Heart right ventricle (tissue), 16 donors: ENCODE results near the gene PAN2. TPM values are rescaled to one million over a fixed set of nuclear protein-coding genes. Genes with fewer than 3 reads are reported as not detected.

Source experiments
- ATAC-seq, 8 donors: fragments of 200-7000 bp; cut with Tn5 transposase; one replicate each; pipeline ENCODE4 v1.9.1; 2020; ENCODE audit warnings: mild to moderate bottlenecking in 8 of 8, moderate library complexity in 8 of 8, moderate number of reproducible peaks in 1 of 8
- DNase-seq, 2 donors: peaks; one replicate each; pipeline ENCODE4 v3.0.0-alpha.2; 2020
- H3K27ac ChIP-seq, 10 donors: fragments of 200-600 bp; sonication (generic) in 2 of 10; one replicate each; pipeline versions ENCODE4 v1.5.0 to v1.8.0; 2020 to 2022; ENCODE audit warnings: mild to moderate bottlenecking in 3 of 10
- H3K27me3 ChIP-seq, 7 donors: fragments of 200-600 bp; one replicate each; pipeline ENCODE4 v1.8.0; 2021 to 2022; ENCODE audit warnings: mild to moderate bottlenecking in 2 of 7
- H3K36me3 ChIP-seq, 9 donors: fragments of 200-600 bp; sonication (generic) in 1 of 9; one replicate each; pipeline versions ENCODE4 v1.5.0 to v1.8.0; 2020 to 2022; ENCODE audit warnings: mild to moderate bottlenecking in 2 of 9
- H3K4me1 ChIP-seq, 9 donors: fragments of 200-600 bp; sonication (generic) in 1 of 9; one replicate each; pipeline versions ENCODE4 v1.5.0 to v1.8.0; 2020 to 2022; ENCODE audit warnings: mild to moderate bottlenecking in 4 of 9
- H3K4me3 ChIP-seq, 10 donors: fragments of 200-600 bp; sonication (generic) in 2 of 10; one replicate each; pipeline versions ENCODE4 v1.5.0 to v1.8.0; 2020 to 2022; ENCODE audit warnings: mild to moderate bottlenecking in 7 of 10, moderate library complexity in 2 of 10
- H3K9me3 ChIP-seq, 11 donors: fragments of 200-600 bp in 10 of 11; sonication (generic) in 2 of 11; one replicate each; pipeline versions ENCODE4 v1.5.0 to v1.8.0; 2013 to 2022; ENCODE audit warnings: mild to moderate bottlenecking in 2 of 11, control low read depth in 1 of 11, moderate library complexity in 1 of 11
- WGBS, 2 donors: extraction: QIAGEN DNeasy Blood & Tissue Kit; methylation state at CpG; one replicate each; pipeline ENCODE4 v1.1.7; 2013; ENCODE audit warnings: inconsistent platforms in 1 of 2; 5-methylcytosine and 5-hydroxymethylcytosine counted together
- intact Hi-C, 10 donors: fragments of 100-400 bp; cut with DNase I; formaldehyde crosslinking; loops; one replicate each; pipeline versions ENCODE4 v1.11.1 to v1.14.2; 2022
- long read RNA-seq, 3 donors: library from polyadenylated mRNA; unstranded; transcript quantifications; one replicate each; pipeline ENCODE4 v2.0.0, GENCODE V29; 2020 to 2021
- polyA plus RNA-seq, 2 donors: library from polyadenylated mRNA; stranded (reverse); fragments of 200-250 nt; gene quantifications; one replicate each; pipeline ENCODE4 v1.2.3, GENCODE V29; 2013
- total RNA-seq, 10 donors: library from RNA; stranded (reverse); fragmentation: NEBNext Ultra II Directional in 3 of 10; extraction: Animal tissue kit (Norgen Biotek cat#: 25700) in 3 of 10; gene quantifications; one replicate each; pipeline versions ENCODE4 v1.2.1 to v1.2.4, GENCODE V29; 2021 to 2023
- TF ChIP-seq, protein P1 (sequence below), 9 donors: fragments of 200-600 bp; sonication (generic) in 2 of 9; IDR thresholded peaks; one replicate each; pipeline versions ENCODE4 v1.5.0 to v1.8.0; 2021 to 2022; ENCODE audit warnings: antibody characterized with exemption in 9 of 9, mild to moderate bottlenecking in 5 of 9, moderate library complexity in 1 of 9
- donor health status: Arrhythmogenic right ventricular cardiomyopathy.
- donor health status: ischemic (EF 13 %, LVEDD 7.1; RV severe dilation, severe dysfunction).
- donor health status: healthy with polysubstance abuse.
- donor health status: DM: no; HTN: yes; CAD: no.
- donor health status: DM: no; HTN: no; CAD: no.
- donor health status: ischemic (EF 25% LVEDD 6.9; RV normal size, moderate dysfunction).
- donor health status: ischemic (EF 25% LVEDD 5.7; RV mildly dilated, moderate dysfunction).
- donor health status: healthy.
- donor health status: DM: yes; HTN: yes; CAD: no.
- donor health status: Ischemic cardiomyopathy.
- donor health status: ischemic (EF 35%, LVEDD 5.7; RV mildly dilated, moderate dysfunction).
- donor health status: nonischemic (EF 11% LVEDD 7.7; RV severe dilation, severe dysfunction).
- donor health status: DM: yes; HTN: yes; CAD: no.
- donor health status: PGD.
- donor health status: ischemic (EF 29% LVEDD 5.4; RV normal size, mild dysfunction).
- donor health status: nonischemic (EF 23%, LVEDD 6.1; RV moderate dilation, normal function).

Gene PAN2, protein sequence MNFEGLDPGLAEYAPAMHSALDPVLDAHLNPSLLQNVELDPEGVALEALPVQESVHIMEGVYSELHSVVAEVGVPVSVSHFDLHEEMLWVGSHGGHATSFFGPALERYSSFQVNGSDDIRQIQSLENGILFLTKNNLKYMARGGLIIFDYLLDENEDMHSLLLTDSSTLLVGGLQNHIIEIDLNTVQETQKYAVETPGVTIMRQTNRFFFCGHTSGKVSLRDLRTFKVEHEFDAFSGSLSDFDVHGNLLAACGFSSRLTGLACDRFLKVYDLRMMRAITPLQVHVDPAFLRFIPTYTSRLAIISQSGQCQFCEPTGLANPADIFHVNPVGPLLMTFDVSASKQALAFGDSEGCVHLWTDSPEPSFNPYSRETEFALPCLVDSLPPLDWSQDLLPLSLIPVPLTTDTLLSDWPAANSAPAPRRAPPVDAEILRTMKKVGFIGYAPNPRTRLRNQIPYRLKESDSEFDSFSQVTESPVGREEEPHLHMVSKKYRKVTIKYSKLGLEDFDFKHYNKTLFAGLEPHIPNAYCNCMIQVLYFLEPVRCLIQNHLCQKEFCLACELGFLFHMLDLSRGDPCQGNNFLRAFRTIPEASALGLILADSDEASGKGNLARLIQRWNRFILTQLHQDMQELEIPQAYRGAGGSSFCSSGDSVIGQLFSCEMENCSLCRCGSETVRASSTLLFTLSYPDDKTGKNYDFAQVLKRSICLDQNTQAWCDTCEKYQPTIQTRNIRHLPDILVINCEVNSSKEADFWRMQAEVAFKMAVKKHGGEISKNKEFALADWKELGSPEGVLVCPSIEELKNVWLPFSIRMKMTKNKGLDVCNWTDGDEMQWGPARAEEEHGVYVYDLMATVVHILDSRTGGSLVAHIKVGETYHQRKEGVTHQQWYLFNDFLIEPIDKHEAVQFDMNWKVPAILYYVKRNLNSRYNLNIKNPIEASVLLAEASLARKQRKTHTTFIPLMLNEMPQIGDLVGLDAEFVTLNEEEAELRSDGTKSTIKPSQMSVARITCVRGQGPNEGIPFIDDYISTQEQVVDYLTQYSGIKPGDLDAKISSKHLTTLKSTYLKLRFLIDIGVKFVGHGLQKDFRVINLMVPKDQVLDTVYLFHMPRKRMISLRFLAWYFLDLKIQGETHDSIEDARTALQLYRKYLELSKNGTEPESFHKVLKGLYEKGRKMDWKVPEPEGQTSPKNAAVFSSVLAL
- 10 to 100 TPM; 23.6 to 64.4 (median 38.1) TPM for total RNA-seq
- 10 to 100 TPM; 20.6 to 85.3 TPM for polyA plus RNA-seq
- long read RNA-seq, donor 1, full-length matches to known transcripts, result 1 of 15 reads
- long read RNA-seq, donor 1, partial matches to known transcripts, result 6 of 15 reads
- long read RNA-seq, donor 1, other reads (novel, unspliced or antisense), result 8 of 15 reads
- long read RNA-seq, donor 2, partial matches to known transcripts, result 10 of 21 reads
- long read RNA-seq, donor 2, other reads (novel, unspliced or antisense), result 11 of 21 reads
- long read RNA-seq, donor 3, full-length matches to known transcripts, result 6 of 27 reads
- long read RNA-seq, donor 3, partial matches to known transcripts, result 8 of 27 reads
- long read RNA-seq, donor 3, other reads (novel, unspliced or antisense), result 13 of 27 reads

GRCh38 chr12:56333679-56334489 lies at the start of gene PAN2:
Gene PAN2, minus strand, starts transcription at chr12:56334000. Its CDS starts 906 bp downstream, at chr12:56333094.
- intact Hi-C loops, result loop anchor here in 4 of 10 donors (2.0 to 10.0 kb wide), 3 partner anchors 27 to 261 kb away; partner anchors contain the start of genes SPRYD4 (in 4 of the 4) and STAT2 (in 1 of the 4)
- Histone ChIP-seq H3K27me3 (no peaks in the 10 kb centered on the region), H3K9me3 (no peaks in the 10 kb centered on the region), H3K4me3 (peak within 1 kb of the TSS; percentile 52 to 73 (median 61)), H3K27ac (peak within 1 kb of the TSS; percentile 84 to 97 (median 94)), H3K36me3 (peaks cover 0 to 12% (median 0%) of the 10 kb centered on the region in 9 donors), H3K4me1 (peaks cover 6 to 35% (median 15%) of the 10 kb centered on the region in 9 donors)
- TF ChIP-seq, protein P1, sequence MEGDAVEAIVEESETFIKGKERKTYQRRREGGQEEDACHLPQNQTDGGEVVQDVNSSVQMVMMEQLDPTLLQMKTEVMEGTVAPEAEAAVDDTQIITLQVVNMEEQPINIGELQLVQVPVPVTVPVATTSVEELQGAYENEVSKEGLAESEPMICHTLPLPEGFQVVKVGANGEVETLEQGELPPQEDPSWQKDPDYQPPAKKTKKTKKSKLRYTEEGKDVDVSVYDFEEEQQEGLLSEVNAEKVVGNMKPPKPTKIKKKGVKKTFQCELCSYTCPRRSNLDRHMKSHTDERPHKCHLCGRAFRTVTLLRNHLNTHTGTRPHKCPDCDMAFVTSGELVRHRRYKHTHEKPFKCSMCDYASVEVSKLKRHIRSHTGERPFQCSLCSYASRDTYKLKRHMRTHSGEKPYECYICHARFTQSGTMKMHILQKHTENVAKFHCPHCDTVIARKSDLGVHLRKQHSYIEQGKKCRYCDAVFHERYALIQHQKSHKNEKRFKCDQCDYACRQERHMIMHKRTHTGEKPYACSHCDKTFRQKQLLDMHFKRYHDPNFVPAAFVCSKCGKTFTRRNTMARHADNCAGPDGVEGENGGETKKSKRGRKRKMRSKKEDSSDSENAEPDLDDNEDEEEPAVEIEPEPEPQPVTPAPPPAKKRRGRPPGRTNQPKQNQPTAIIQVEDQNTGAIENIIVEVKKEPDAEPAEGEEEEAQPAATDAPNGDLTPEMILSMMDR (IDR thresholded peaks at IDR 0.05), result peak in 8 of 9 donors; percentile 29 to 74 (median 52)
- ATAC-seq (peak; percentile 98 to 99 (median 99)), DNase-seq (peak; percentile 93 to 97)
- 0 to 1% methylated on average over 45 of the region's 45 CpGs for WGBS, 2 donors

- intact Hi-C loops, result no loop called here
Measured at GRCh38 chr12:56382611-56383010, 48.8 kb upstream of the PAN2 start.

DNA sequence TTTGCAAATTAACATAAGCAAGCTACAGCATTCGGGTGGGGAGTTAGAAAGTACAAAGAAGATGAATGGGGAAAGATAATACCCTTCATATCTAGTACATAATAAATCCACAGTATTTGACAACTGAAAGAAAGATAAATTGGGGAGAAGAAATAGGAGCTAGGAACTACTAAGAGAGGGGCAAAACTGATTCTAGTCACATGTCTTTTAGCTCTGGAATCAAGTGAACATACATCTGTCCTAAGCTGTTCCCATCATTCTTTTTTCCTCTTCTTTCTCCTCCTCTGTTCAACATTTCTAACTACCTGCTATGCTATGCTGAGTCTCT lies 44.2 kb upstream of the PAN2 start:
- intact Hi-C loops, result loop anchor here in 1 of 10 donors (10.0 kb wide), 1 partner anchor 67 kb away; the partner anchor contains the start of gene TIMELESS
- peaks cover 0 to 6% (median 0%) of the 10 kb centered on the region in 11 donors for H3K9me3 ChIP-seq
- DNase-seq, result no peak
- peaks cover 0 to 10% (median 0%) of the 10 kb centered on the region in 9 donors for H3K4me1 ChIP-seq
- no peak for ATAC-seq
- no peaks in the 10 kb centered on the region for H3K27me3 ChIP-seq
- H3K4me3 ChIP-seq, result no peak overlapping the region
- no peak overlapping the region for H3K27ac ChIP-seq
- WGBS, 2 donors, result 59% methylated on average over 1 of the region's 1 CpG
- H3K36me3 ChIP-seq, result no peaks in the 10 kb centered on the region
- TF ChIP-seq, protein P1 (IDR thresholded peaks at IDR 0.05), result no peak

More at GRCh38 chr12:56382611-56383010, 48.8 kb upstream of the PAN2 start:
- DNase-seq (no peak), ATAC-seq (no peak)
- Histone ChIP-seq H3K4me1 (no peaks in the 10 kb centered on the region), H3K27me3 (no peaks in the 10 kb centered on the region), H3K36me3 (no peaks in the 10 kb centered on the region), H3K4me3 (no peak overlapping the region), H3K27ac (no peak overlapping the region), H3K9me3 (no peaks in the 10 kb centered on the region)
- WGBS, 2 donors, result 94% methylated on average over 16 of the region's 16 CpGs
- TF ChIP-seq, protein P1 (IDR thresholded peaks at IDR 0.05), result no peak
